Subcutaneous adipose tissue (tissue), 4 donors: ENCODE results near the gene ZNF664. TPM values are rescaled to one million over a fixed set of nuclear protein-coding genes. Genes with fewer than 3 reads are reported as not detected.

Experiments used
- total RNA-seq, 4 donors: library from RNA; depleted of rRNA; stranded (reverse); fragments of >200 nt; gene quantifications; one replicate each; pipeline ENCODE4 v1.1.0, GENCODE V29; 2016
- TF ChIP-seq, protein P1 (sequence below): fragments of 450-650 bp; IDR thresholded peaks from one replicate; pipeline ENCODE4 v1.5.1; 2016; ENCODE audit warnings: low read depth, mild to moderate bottlenecking, control low read depth, antibody characterized with exemption, moderate library complexity

ZNF664 gene
- total RNA-seq, 4 donors from 2014 or later: 80.2 to 115 (median 92.6) TPM

DNA sequence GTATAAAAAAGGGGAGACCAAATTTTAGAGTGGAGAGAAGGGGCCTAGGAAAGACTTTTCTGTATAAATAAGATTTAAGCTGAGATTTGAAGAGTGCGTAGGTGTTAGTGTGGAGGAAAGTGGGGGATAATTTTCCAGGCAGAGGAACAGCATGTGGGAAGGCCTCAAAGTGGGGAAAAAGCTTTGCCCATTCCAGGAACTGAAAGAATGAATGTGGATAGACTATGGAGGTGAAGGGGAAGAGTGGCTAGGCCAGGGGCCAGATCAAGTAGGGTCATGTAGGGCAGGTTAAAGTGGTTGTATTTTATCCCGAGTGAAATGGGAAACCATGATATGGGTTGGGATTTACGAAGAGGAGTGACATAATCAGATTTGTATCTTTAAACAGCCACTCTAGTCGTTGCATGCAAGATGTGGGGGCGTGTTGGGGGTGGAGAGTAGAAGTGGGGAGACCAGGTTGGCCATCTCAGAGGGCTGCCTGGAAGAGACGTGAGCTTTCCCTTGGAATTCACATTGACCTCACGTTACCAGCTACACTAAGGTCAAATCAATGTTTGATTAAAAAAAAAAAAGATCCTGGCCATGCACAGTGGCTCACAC is 3.3 kb downstream of the ZNF664 start:
- TF ChIP-seq, protein P1, sequence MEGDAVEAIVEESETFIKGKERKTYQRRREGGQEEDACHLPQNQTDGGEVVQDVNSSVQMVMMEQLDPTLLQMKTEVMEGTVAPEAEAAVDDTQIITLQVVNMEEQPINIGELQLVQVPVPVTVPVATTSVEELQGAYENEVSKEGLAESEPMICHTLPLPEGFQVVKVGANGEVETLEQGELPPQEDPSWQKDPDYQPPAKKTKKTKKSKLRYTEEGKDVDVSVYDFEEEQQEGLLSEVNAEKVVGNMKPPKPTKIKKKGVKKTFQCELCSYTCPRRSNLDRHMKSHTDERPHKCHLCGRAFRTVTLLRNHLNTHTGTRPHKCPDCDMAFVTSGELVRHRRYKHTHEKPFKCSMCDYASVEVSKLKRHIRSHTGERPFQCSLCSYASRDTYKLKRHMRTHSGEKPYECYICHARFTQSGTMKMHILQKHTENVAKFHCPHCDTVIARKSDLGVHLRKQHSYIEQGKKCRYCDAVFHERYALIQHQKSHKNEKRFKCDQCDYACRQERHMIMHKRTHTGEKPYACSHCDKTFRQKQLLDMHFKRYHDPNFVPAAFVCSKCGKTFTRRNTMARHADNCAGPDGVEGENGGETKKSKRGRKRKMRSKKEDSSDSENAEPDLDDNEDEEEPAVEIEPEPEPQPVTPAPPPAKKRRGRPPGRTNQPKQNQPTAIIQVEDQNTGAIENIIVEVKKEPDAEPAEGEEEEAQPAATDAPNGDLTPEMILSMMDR: no peak

- TF ChIP-seq, protein P1: no peak
Observed at GRCh38 chr12:123979566-123979965, 6.6 kb downstream of the ZNF664 start.

DNA sequence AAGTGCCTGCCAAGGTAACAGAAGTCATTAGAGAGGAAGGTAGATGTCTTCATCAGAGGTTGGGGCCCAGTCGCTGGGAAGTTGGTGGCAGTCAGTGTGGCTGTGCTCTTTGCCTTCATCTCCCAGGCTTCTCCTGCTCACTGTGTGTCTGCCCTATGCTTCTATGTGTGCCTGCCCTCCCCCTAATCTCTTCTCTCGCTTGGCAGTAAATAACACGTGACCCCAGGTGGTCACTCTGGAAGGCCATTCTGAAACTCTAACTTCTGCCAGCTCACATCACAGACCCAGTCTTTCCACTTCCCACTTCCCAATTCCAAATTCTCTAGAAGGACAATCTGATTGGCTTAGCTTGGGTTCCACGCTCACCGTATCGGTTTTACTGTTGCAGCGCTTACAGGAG is 9.3 kb downstream of the ZNF664 start:
- TF ChIP-seq, protein P1: no peak

GRCh38 chr12:123983822-123984485 is 10.9 kb downstream of the ZNF664 start:
- TF ChIP-seq, protein P1: no peak

DNA sequence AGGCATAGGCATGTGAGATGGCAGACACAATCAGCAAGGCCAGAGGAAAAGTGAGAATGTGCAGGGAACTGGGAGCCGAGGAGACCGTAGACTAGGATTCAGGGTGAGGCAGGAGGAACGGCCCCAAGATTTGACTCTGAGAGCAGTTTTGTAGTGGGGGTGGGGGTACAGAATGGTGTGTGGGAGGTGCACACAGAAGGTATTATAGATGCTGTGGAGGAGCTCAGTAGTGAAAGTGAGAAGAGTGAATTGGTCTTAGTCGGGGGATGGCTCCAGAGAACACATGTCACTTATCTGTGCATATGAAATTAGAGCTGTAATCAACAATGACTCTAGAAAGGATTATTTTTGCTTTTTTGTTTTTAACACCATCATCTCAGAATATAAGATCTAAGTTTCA is 11.9 kb downstream of the ZNF664 start:
- TF ChIP-seq, protein P1: no peak

- TF ChIP-seq, protein P1: no peak
Observed at GRCh38 chr12:123986374-123986965, 13.5 kb downstream of the ZNF664 start.

- TF ChIP-seq, protein P1: no peak
Observed at GRCh38 chr12:123987022-123987421, 14.0 kb downstream of the ZNF664 start.
